Esophagus squamous epithelium (tissue), 5 donors: ENCODE data around the gene PRKG1. TPM values are rescaled to one million over a fixed set of nuclear protein-coding genes. Genes with fewer than 3 reads are reported as not detected.

Experiments
- DNase-seq: peaks from one replicate; lab custom pipeline; 2025; lab: John Stamatoyannopoulos, UW
- H3K27ac ChIP-seq, 4 donors: fragments of 200-600 bp; sonication (generic); one replicate each; pipeline ENCODE4 v1.5.1; 2016 to 2019; ENCODE audit warnings: mild to moderate bottlenecking in 1 of 4
- H3K27me3 ChIP-seq, 4 donors: fragments of 200-600 bp; sonication (generic); 1 replicate in 3 of 4; 2 replicates in 1 of 4; pipeline versions ENCODE4 v1.5.1 to v1.6.0; 2017 to 2021; ENCODE audit warnings: antibody characterized with exemption in 1 of 4
- H3K36me3 ChIP-seq, 3 donors: fragments of 200-600 bp; sonication (generic); one replicate each; pipeline ENCODE4 v1.5.1; 2016 to 2019
- H3K4me1 ChIP-seq, 3 donors: fragments of 200-600 bp; sonication (generic); one replicate each; pipeline ENCODE4 v1.5.1; 2017 to 2019
- H3K4me3 ChIP-seq, 4 donors: fragments of 200-600 bp; sonication (generic); 1 replicate in 3 of 4; 2 replicates in 1 of 4; pipeline ENCODE4 v1.5.1; 2016 to 2019; ENCODE audit warnings: mild to moderate bottlenecking in 2 of 4, moderate library complexity in 1 of 4
- H3K9me3 ChIP-seq, 3 donors: fragments of 200-600 bp; sonication (generic); one replicate each; pipeline ENCODE4 v1.5.1; 2016 to 2019
- POLR2A ChIP-seq, 4 donors: fragments of 450-650 bp; IDR thresholded peaks; one replicate each; pipeline ENCODE4 v1.6.1; 2017; ENCODE audit warnings: antibody characterized with exemption in 4 of 4, mild to moderate bottlenecking in 4 of 4, moderate library complexity in 3 of 4
- WGBS, 2 donors: methylation state at CpG; one replicate each; pipeline ENCODE4 v1.1.5; 2018; 5-methylcytosine and 5-hydroxymethylcytosine counted together
- intact Hi-C: fragments of 100-400 bp; cut with DNase I; formaldehyde crosslinking; loops from one replicate; pipeline ENCODE4 v1.15.0; 2022
- total RNA-seq, 4 donors: library from RNA; depleted of rRNA; stranded (reverse); fragments of >200 nt; gene quantifications; one replicate each; pipeline ENCODE4 v1.1.0, GENCODE V29; 2016
- TF ChIP-seq, protein P1 (sequence below), 6 experiments: fragments of 450-650 bp in 4 of 6; fragments of 200-600 bp in 2 of 6; sonication (generic) in 2 of 6; IDR thresholded peaks; one replicate each; pipeline ENCODE4 v1.5.1; 2016 to 2019; ENCODE audit warnings: antibody characterized with exemption in 6 of 6, mild to moderate bottlenecking in 4 of 6, moderate library complexity in 4 of 6
- donor health status: DM: yes; HTN: yes; CAD: no.

Gene PRKG1
- total RNA-seq, 4 donors from 2014 or later = 2.0 to 10.9 (median 3.8) TPM

DNA sequence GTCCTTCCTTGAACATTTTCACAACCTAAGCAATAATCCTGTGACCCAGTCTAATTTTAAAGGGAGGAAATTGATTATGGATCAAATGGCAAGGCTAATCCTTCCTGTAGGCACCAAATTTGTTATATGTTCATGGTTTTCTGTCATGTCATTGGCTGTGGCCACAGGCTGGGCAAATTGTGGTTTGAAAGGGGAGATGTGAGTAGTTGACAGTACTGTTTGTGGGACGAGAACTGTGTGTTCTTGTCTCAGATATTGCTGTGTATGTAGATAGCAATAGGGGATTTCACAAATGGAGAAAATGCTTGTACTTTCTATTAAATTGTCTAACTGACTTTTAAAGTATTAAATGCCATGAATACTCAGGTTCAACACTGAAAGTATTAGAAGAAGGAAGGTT lies 8.1 kb upstream of the PRKG1 start:
- Histone ChIP-seq H3K36me3 (no peaks in the 10 kb centered on the region), H3K4me1 (no peaks in the 10 kb centered on the region), H3K27ac (no peak overlapping the region), H3K27me3 (no peaks in the 10 kb centered on the region), H3K4me3 (no peak overlapping the region), H3K9me3 (no peaks in the 10 kb centered on the region)
- DNase-seq = no peak
- intact Hi-C loops = loop anchor here (10.0 kb wide), 1 partner anchor 359 kb away; no protein-coding TSS in a partner anchor
- 41 to 53% methylated on average over 1 of the region's 1 CpG for WGBS, 2 donors
- TF ChIP-seq POLR2A (IDR thresholded peaks at IDR 0.05) = no peak
- TF ChIP-seq, protein P1, sequence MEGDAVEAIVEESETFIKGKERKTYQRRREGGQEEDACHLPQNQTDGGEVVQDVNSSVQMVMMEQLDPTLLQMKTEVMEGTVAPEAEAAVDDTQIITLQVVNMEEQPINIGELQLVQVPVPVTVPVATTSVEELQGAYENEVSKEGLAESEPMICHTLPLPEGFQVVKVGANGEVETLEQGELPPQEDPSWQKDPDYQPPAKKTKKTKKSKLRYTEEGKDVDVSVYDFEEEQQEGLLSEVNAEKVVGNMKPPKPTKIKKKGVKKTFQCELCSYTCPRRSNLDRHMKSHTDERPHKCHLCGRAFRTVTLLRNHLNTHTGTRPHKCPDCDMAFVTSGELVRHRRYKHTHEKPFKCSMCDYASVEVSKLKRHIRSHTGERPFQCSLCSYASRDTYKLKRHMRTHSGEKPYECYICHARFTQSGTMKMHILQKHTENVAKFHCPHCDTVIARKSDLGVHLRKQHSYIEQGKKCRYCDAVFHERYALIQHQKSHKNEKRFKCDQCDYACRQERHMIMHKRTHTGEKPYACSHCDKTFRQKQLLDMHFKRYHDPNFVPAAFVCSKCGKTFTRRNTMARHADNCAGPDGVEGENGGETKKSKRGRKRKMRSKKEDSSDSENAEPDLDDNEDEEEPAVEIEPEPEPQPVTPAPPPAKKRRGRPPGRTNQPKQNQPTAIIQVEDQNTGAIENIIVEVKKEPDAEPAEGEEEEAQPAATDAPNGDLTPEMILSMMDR (IDR thresholded peaks at IDR 0.05) = no peak

DNA sequence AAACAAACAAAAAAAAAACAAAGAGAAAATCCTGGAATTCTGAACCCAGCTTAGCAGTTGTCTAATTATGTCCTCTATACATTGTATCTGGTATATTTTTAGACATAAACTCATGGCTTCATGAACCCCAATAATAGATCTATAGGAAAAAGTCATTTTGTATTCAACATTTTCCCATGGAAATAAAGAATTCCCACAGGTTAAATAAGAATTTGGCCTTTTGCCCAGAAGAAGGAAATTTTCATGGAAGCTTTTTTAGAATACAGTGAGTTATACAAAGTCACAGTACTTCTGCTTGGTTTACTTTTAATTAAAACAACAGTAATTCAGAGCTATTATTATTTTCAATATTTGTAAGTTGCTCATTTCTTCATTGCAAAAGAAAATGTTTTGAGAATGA lies 2.1 kb upstream of the PRKG1 start:
- DNase-seq = no peak
- intact Hi-C loops = no loop called here
- H3K27ac ChIP-seq = no peak overlapping the region

DNA sequence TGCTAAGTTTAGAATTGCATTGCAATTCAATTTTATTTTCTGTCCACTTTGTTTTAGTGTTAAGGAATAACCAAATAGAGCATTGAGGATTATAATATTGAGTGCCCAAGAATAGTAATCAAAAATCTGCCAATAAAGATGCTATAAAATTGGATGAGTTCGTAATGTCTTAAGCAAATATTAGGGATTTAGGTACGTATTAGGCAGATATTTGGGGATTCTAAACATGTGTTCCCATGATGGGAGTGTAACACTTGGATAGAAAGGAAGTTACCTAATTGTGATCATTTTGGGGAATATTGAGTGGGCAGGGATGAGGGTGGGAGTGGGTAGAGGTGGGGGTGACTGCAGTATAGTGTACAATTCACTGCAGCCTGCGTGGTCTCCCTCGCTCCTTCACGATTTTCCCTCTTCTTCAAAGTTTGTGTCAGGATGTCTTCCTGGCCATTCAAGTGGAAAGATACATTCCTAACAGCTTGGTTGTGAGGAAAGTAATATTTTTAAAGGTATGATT lies 1.3 kb upstream of the PRKG1 start:
- H3K9me3 ChIP-seq = no peaks in the 10 kb centered on the region
- no peak for TF ChIP-seq POLR2A (IDR thresholded peaks at IDR 0.05)
- TF ChIP-seq, protein P1 (IDR thresholded peaks at IDR 0.05) = no peak
- DNase-seq = no peak
- H3K27ac ChIP-seq = peak overlapping the region in 3 of 4 donors; percentile 87 to 89 (median 88)
- no peaks in the 10 kb centered on the region for H3K36me3 ChIP-seq
- H3K27me3 ChIP-seq = peaks cover 0 to 46% (median 1%) of the 10 kb centered on the region in 4 donors
- intact Hi-C loops = no loop called here
- peak overlapping the region in 3 of 4 donors; percentile 53 to 74 (median 67) for H3K4me3 ChIP-seq
- 80 to 89% methylated on average over 5 of the region's 5 CpGs for WGBS, 2 donors
- peaks cover 4 to 28% (median 4%) of the 10 kb centered on the region in 3 donors for H3K4me1 ChIP-seq

More for the DNA sequence above, 2.1 kb upstream of the PRKG1 start:
- H3K27me3 ChIP-seq = peaks cover 0 to 46% (median 1%) of the 10 kb centered on the region in 4 donors
- no peak overlapping the region for H3K4me3 ChIP-seq
- H3K36me3 ChIP-seq = no peaks in the 10 kb centered on the region
- peaks cover 4 to 28% (median 4%) of the 10 kb centered on the region in 3 donors for H3K4me1 ChIP-seq
- TF ChIP-seq POLR2A (IDR thresholded peaks at IDR 0.05) = no peak
- TF ChIP-seq, protein P1 (IDR thresholded peaks at IDR 0.05) = no peak
- H3K9me3 ChIP-seq = no peaks in the 10 kb centered on the region

DNA sequence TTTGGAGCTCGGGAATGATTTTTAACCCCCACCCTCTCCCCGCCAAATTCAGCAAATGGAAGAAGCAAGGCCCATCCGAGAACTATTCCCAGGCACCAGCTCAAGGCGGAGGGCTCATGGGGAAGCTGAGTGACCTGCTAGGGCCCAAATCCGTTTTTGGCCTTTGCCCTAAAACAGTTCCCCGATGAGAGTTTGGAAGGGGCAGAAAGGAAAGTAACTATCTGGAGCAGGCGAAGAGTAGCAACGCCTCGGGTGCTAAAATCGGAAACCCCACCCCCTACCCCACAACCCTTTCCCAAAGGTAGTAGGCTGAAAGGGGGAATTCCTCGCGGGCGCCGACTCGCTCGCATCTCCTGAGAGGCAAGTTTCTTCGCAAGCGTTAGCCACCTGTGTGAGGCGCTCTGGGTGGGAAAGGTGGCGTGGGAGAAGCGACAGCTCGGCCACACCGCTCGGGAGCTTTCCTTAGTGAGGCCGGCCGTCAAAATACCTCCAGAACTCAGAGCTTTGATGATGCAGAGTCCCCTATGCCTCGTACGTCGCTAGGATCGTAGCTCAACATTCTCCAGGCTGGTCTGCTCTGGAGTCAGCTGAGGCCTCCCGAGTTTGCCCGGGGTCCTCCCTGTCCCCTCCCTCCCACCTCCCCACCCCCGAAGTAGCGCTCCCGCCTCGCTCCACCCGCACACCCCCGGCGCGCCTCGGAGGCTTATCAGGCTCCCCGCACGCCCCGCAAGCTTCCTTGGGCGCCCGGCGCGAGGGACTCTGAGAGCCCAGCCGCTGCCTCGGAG lies 642 bp upstream of the PRKG1 start:
- Histone ChIP-seq H3K36me3 (no peaks in the 10 kb centered on the region), H3K27ac (peak overlapping the region; percentile 74 to 89 (median 88)), H3K4me1 (peaks cover 4 to 28% (median 4%) of the 10 kb centered on the region in 3 donors), H3K4me3 (peak overlapping the region; percentile 38 to 74 (median 60)), H3K27me3 (peaks cover 0 to 46% (median 1%) of the 10 kb centered on the region in 4 donors), H3K9me3 (no peaks in the 10 kb centered on the region)
- 5 to 21% methylated on average over 10 to 23 of the region's 50 CpGs for WGBS, 2 donors
- DNase-seq = no peak
- intact Hi-C loops = no loop called here
- TF ChIP-seq, protein P1 (IDR thresholded peaks at IDR 0.05) = no peak
- TF ChIP-seq POLR2A (IDR thresholded peaks at IDR 0.05) = no peak
